Uterus (tissue), 4 donors: Measurements from ENCODE around the gene RAET1L. TPM values are rescaled to one million over a fixed set of nuclear protein-coding genes. Genes with fewer than 3 reads are reported as not detected.
"Not testable (repeated sequence)": the region's sequence is repeated elsewhere in the genome, so short reads cannot be mapped to it uniquely, and the experiment has no call there.

Experiments used
- DNase-seq, 2 donors: peaks; one replicate each; pipeline ENCODE4 v3.0.0-alpha.2; 2019 to 2020
- H3K27ac ChIP-seq, 2 donors: fragments of 200-600 bp; sonication (generic); 1 replicate in 1 of 2; 2 replicates in 1 of 2; pipeline ENCODE4 v1.5.1; 2016 to 2018
- H3K27me3 ChIP-seq, 2 donors: fragments of 200-600 bp; sonication (generic); one replicate each; pipeline ENCODE4 v1.5.1; 2018 to 2019; ENCODE audit warnings: control low read depth in 1 of 2
- H3K36me3 ChIP-seq, 2 donors: fragments of 200-600 bp; sonication (generic); one replicate each; pipeline ENCODE4 v1.5.1; 2019; ENCODE audit warnings: control low read depth in 1 of 2
- H3K4me1 ChIP-seq, 2 donors: fragments of 200-600 bp; sonication (generic); one replicate each; pipeline ENCODE4 v1.5.1; 2018 to 2019; ENCODE audit warnings: control low read depth in 1 of 2
- H3K4me3 ChIP-seq, 2 donors: fragments of 200-600 bp; sonication (generic); 1 replicate in 1 of 2; 2 replicates in 1 of 2; pipeline ENCODE4 v1.5.1; 2018 to 2019; ENCODE audit warnings: mild to moderate bottlenecking in 1 of 2
- H3K9me3 ChIP-seq, 2 donors: fragments of 200-600 bp; sonication (generic); one replicate each; pipeline ENCODE4 v1.5.1; 2019; ENCODE audit warnings: control low read depth in 1 of 2
- POLR2A ChIP-seq, 2 donors: fragments of 450-650 bp; IDR thresholded peaks; one replicate each; pipeline ENCODE4 v1.6.1; 2016; ENCODE audit warnings: antibody characterized with exemption in 2 of 2, mild to moderate bottlenecking in 1 of 2, moderate library complexity in 1 of 2
- intact Hi-C: fragments of 100-400 bp; cut with DNase I; formaldehyde crosslinking; loops from one replicate; pipeline ENCODE4 v1.15.1; 2023; ENCODE audit warnings: low total_unique reads
- total RNA-seq, 4 donors: library from RNA; depleted of rRNA in 3 of 4; stranded (reverse); fragments of >200 nt in 3 of 4; gene quantifications; one replicate each; pipeline versions ENCODE4 v1.1.0 to v1.2.4, GENCODE V29; 2014 to 2023
- TF ChIP-seq, protein P1 (sequence below), 4 experiments: fragments of 200-600 bp in 2 of 4; fragments of 450-650 bp in 2 of 4; sonication (generic) in 2 of 4; IDR thresholded peaks; one replicate each; pipeline ENCODE4 v1.5.1; 2016 to 2019; ENCODE audit warnings: antibody characterized with exemption in 4 of 4, mild to moderate bottlenecking in 2 of 4, moderate library complexity in 1 of 4
- donor health status: DM: yes; HTN: yes; CAD: no.

Gene RAET1L
- total RNA-seq, 4 donors from 2014 or later, result not detected

GRCh38 chr6:150013785-150014622, 11.3 kb downstream of the RAET1L start:
- not testable (repeated sequence) for DNase-seq, H3K36me3 ChIP-seq, H3K4me3 ChIP-seq, H3K9me3 ChIP-seq, H3K27ac ChIP-seq, H3K4me1 ChIP-seq
- peaks cover 0 to 34% of the 10 kb centered on the region in 2 donors for H3K27me3 ChIP-seq
- intact Hi-C loops, result loop anchor here (10.0 kb wide), 1 partner anchor 79 kb away; no protein-coding TSS in a partner anchor

DNA sequence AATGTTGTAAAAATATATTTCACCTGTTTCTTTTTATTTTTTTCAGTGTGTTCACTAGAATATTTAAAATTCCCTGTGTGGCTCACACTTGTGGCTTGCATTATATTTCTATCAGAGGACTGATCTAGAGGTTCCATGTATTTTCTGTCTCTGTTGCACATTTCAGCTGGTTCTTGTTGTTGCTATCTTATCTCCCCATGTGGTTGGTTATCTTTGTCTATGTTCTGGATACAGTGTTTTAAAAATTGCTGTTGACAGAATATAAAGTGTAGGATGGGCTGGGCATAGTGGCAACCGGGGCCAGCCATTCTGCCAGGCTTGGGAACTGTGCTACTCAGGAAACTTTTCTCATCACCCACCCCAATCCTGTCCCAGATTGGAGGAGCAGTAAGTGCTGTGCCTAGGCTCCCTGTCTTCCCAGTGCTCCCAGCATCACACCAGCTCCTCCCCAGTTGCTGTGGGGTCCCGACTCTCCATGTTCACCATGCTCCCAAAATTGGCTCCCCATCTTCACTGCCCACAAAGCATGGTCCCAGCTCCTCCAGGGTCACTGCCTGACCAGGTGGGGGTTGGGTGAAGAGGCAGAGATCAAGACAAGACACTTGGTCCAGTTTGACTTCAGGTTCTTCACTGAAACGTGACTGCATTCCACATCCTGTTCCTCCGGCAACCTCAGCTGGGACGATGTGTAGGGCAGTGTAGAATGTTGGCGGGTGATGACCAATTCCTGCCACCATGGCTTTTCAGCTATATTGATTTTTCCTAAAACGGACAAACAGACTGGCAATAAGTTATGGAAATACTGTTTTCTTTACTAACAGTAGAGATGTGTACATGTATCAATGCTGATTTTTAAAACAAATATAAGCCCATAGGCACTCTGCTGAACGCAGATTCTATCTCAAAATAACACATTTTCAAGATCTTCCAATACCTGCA, 12.2 kb downstream of the RAET1L start:
- H3K27ac ChIP-seq, H3K9me3 ChIP-seq, H3K4me1 ChIP-seq, H3K36me3 ChIP-seq, DNase-seq, H3K4me3 ChIP-seq: not testable (repeated sequence)
- intact Hi-C loops, result loop anchor here (10.0 kb wide), 1 partner anchor 78 kb away; no protein-coding TSS in a partner anchor
- peaks cover 0 to 34% of the 10 kb centered on the region in 2 donors for H3K27me3 ChIP-seq

- DNase-seq, result no peak
- TF ChIP-seq POLR2A (IDR thresholded peaks at IDR 0.05), result no peak
- TF ChIP-seq, protein P1, sequence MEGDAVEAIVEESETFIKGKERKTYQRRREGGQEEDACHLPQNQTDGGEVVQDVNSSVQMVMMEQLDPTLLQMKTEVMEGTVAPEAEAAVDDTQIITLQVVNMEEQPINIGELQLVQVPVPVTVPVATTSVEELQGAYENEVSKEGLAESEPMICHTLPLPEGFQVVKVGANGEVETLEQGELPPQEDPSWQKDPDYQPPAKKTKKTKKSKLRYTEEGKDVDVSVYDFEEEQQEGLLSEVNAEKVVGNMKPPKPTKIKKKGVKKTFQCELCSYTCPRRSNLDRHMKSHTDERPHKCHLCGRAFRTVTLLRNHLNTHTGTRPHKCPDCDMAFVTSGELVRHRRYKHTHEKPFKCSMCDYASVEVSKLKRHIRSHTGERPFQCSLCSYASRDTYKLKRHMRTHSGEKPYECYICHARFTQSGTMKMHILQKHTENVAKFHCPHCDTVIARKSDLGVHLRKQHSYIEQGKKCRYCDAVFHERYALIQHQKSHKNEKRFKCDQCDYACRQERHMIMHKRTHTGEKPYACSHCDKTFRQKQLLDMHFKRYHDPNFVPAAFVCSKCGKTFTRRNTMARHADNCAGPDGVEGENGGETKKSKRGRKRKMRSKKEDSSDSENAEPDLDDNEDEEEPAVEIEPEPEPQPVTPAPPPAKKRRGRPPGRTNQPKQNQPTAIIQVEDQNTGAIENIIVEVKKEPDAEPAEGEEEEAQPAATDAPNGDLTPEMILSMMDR (IDR thresholded peaks at IDR 0.05), result no peak
- peaks cover 0 to 15% of the 10 kb centered on the region in 2 donors for H3K27me3 ChIP-seq
- no peaks in the 10 kb centered on the region for H3K4me1 ChIP-seq
- intact Hi-C loops, result no loop called here
- H3K36me3 ChIP-seq, result no peaks in the 10 kb centered on the region
- no peak overlapping the region for H3K4me3 ChIP-seq
- no peak overlapping the region for H3K27ac ChIP-seq
- no peaks in the 10 kb centered on the region for H3K9me3 ChIP-seq
These were observed 16.7 kb downstream of the RAET1L start for GRCh38 chr6:150008588-150008987.

- Histone ChIP-seq H3K4me3 (no peak overlapping the region), H3K27me3 (peaks cover 0 to 7% of the 10 kb centered on the region in 2 donors), H3K36me3 (no peaks in the 10 kb centered on the region), H3K9me3 (no peaks in the 10 kb centered on the region), H3K4me1 (no peaks in the 10 kb centered on the region), H3K27ac (no peak overlapping the region)
- DNase-seq, result no peak
- intact Hi-C loops, result no loop called here
- TF ChIP-seq POLR2A (IDR thresholded peaks at IDR 0.05), result no peak
- TF ChIP-seq, protein P1 (IDR thresholded peaks at IDR 0.05), result no peak
These were observed 18.3 kb downstream of the RAET1L start for GRCh38 chr6:150006961-150007464.

DNA sequence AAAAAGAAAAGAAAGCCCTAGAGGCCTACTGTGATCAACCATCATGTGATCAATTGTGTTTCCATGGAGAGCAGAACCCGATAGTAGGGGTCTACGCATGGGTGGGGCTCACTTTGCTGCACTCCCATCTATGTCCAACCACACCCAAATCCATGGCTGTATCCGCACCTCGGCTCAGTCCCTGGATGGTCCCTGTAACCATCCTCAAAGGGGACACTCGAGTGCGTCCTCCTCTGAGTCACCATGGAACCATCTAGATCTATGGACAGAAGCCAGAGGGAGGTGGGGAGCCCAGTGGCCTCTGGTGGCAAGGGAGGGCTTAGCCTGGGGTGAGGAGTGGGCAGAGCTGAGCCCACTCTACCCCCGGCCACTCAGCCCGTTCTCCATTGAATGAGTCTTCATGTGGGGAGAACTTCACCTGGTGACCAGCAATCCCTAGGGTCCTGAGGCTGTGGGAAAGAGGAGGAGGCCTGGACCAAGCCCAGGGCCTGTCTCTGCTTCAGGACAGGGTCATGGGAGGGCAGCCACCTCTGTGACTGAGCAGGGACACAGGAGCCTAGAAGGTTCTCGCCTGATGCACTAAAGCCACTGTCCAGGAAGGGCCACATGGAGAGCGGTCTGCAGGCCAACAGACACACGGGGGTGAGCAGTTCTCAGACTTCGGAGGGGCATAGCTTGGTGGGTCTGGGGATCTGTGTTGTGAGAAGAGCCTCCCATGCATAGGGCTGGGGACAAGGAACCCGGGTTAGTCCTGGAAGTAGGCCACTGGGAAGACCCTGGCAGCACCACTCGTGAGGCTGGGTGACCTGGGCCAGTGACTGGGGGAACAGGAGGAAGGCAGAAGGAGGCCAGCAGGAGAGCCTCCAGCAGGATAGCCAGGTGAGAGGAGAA, 19.3 kb downstream of the RAET1L start:
- Histone ChIP-seq H3K9me3 (no peaks in the 10 kb centered on the region), H3K36me3 (no peaks in the 10 kb centered on the region), H3K27ac (no peak overlapping the region), H3K4me1 (no peaks in the 10 kb centered on the region), H3K27me3 (peaks cover 0 to 7% of the 10 kb centered on the region in 2 donors), H3K4me3 (peak overlapping the region in 1 of 2 donors; percentile 43)
- intact Hi-C loops, result no loop called here
- no peak for DNase-seq
- no peak for TF ChIP-seq POLR2A (IDR thresholded peaks at IDR 0.05)
- TF ChIP-seq, protein P1 (IDR thresholded peaks at IDR 0.05), result no peak
